Measurements from ENCODE around the gene RALGDS.

DNA sequence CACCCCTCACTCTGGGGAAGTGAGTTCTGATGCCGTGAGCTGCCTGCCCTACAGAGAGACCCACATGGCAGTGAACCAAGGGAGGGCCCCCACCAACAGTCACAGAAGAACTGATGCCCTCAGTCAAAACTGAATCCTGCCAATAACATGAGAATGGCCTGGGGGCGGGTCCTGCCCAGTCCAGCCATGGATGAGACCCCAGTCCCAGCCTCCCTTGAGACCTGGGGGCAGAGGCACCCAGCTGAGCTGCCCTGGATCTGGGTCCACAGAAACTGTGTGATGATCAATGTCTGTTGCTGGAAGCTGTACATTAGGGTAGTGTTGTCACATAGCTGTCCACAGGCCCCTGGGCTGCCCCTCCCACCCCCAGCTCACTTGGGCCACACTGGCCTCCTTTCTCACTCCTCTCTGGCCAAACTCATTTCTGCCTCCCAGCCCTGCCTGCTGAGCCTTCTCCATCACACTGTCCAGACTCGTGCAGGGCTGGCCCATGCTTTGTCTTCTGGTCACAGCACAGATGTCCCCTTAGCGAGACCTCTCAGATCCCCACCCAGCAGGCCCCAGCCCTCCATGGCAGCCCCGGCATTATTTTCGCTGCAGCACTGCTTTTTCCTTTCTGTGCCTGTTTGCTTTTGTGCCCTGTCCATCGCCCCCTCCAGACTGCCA, 25.8 kb upstream of the RALGDS start:
- TF ChIP-seq, protein P1, sequence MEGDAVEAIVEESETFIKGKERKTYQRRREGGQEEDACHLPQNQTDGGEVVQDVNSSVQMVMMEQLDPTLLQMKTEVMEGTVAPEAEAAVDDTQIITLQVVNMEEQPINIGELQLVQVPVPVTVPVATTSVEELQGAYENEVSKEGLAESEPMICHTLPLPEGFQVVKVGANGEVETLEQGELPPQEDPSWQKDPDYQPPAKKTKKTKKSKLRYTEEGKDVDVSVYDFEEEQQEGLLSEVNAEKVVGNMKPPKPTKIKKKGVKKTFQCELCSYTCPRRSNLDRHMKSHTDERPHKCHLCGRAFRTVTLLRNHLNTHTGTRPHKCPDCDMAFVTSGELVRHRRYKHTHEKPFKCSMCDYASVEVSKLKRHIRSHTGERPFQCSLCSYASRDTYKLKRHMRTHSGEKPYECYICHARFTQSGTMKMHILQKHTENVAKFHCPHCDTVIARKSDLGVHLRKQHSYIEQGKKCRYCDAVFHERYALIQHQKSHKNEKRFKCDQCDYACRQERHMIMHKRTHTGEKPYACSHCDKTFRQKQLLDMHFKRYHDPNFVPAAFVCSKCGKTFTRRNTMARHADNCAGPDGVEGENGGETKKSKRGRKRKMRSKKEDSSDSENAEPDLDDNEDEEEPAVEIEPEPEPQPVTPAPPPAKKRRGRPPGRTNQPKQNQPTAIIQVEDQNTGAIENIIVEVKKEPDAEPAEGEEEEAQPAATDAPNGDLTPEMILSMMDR (IDR thresholded peaks at IDR 0.05; ENCODE audit: low read depth, low read length) = no peak
- TF ChIP-seq EZH2phosphoT487 (IDR thresholded peaks at IDR 0.05; ENCODE audit: low read depth) = no peak
